Loucy (cell line): ENCODE measurements around the gene NSDHL.

ENCODE experiments used
- H2AFZ ChIP-seq: fragments of 200-600 bp; sonication (generic); 2 replicates; pipeline ENCODE4 v1.6.0; 2016; ENCODE audit warnings: antibody characterized with exemption, mild to moderate bottlenecking, low read length, moderate library complexity
- H3F3A ChIP-seq: fragments of 200-600 bp; 2 replicates; pipeline ENCODE4 v1.6.0; 2016; ENCODE audit warnings: antibody characterized with exemption, low read depth, mild to moderate bottlenecking
- H3K27me3 ChIP-seq: fragments of 200-600 bp; sonication (generic); 2 replicates; pipeline ENCODE4 v1.6.1; 2014; ENCODE audit warnings: low read length, mild to moderate bottlenecking; ENCODE audit not compliant: insufficient read depth, poor library complexity, severe bottlenecking
- H3K36me3 ChIP-seq: fragments of 200-600 bp; sonication (generic); 2 replicates; pipeline ENCODE4 v1.6.1; 2016; ENCODE audit warnings: low read length; ENCODE audit not compliant: insufficient read depth
- H3K4me1 ChIP-seq: fragments of 200-600 bp; sonication (generic); 2 replicates; pipeline ENCODE4 v1.5.1; 2014; ENCODE audit warnings: low read length, mild to moderate bottlenecking; ENCODE audit not compliant: insufficient read depth, poor library complexity, severe bottlenecking
- H3K4me2 ChIP-seq: fragments of 200-600 bp; sonication (generic); 2 replicates; pipeline ENCODE4 v1.6.0; 2014; ENCODE audit warnings: antibody characterized with exemption, low read length, low read depth, mild to moderate bottlenecking; ENCODE audit not compliant: poor library complexity, severe bottlenecking
- H3K4me3 ChIP-seq: fragments of 200-600 bp; sonication (generic); 2 replicates; pipeline ENCODE4 v1.5.1; 2014; ENCODE audit warnings: low read length, mild to moderate bottlenecking, mixed read lengths; ENCODE audit not compliant: poor library complexity, severe bottlenecking
- H3K79me2 ChIP-seq: fragments of 200-600 bp; sonication (generic); 2 replicates; pipeline ENCODE4 v1.6.1; 2014; ENCODE audit warnings: low read length; ENCODE audit not compliant: insufficient read depth
- H3K9ac ChIP-seq: fragments of 200-600 bp; sonication (generic); 2 replicates; pipeline ENCODE4 v1.6.0; 2014; ENCODE audit warnings: mild to moderate bottlenecking, low read depth, low read length, moderate library complexity; ENCODE audit not compliant: poor library complexity, severe bottlenecking
- H3K9me2 ChIP-seq: fragments of 200-600 bp; sonication (generic); replicated peaks from 2 replicates; pipeline ENCODE4 v1.6.1; 2016; ENCODE audit warnings: low read depth, low read length, mixed read lengths
- H3K9me3 ChIP-seq: fragments of 200-600 bp; sonication (generic); 2 replicates; pipeline ENCODE4 v1.6.1; 2014; ENCODE audit warnings: mild to moderate bottlenecking, antibody characterized with exemption, low read length, low read depth; ENCODE audit not compliant: insufficient read depth
- H4K20me1 ChIP-seq: fragments of 200-600 bp; sonication (generic); 2 replicates; pipeline ENCODE4 v1.6.0; 2014; ENCODE audit warnings: antibody characterized with exemption, low read length, mild to moderate bottlenecking; ENCODE audit not compliant: insufficient read depth, poor library complexity, severe bottlenecking
- EZH2phosphoT487 ChIP-seq: fragments of 200-600 bp; IDR thresholded peaks from 2 replicates; pipeline ENCODE4 v1.6.1; 2018; ENCODE audit warnings: antibody characterized with exemption, mild to moderate bottlenecking, moderate library complexity, borderline replicate concordance
- TF ChIP-seq, protein P1 (sequence below): fragments of 200-600 bp; sonication (generic); conservative IDR thresholded peaks from 2 replicates; pipeline ENCODE4 v1.5.1; 2014; ENCODE audit warnings: mild to moderate bottlenecking, antibody characterized with exemption, low read length

NSDHL gene

DNA sequence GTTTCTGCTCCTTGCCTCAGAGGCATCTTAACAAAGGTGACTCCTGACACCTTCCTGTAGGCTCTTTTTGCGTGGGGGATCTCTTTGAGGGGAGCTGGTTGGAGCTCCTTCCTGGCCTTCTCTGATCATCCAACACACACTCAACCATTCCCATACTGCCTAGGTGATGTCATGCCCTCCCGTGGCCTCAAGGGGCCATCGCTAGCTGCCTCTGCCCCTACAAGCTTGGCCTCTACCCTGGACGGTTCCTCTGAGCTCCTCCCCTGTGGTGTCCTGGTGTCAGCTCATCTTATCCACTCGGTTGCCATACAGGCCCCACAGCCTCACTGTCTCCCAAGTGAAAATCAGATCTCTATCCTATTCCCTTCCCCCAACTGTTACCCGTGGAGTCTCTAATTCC, 53.3 kb downstream of the NSDHL start:
- H2AFZ ChIP-seq: no peak overlapping the region
- H3K9me3 ChIP-seq: no peaks in the 10 kb centered on the region
- no peak overlapping the region for H3K4me3 ChIP-seq
- H3K36me3 ChIP-seq: no peaks in the 10 kb centered on the region
- H3F3A ChIP-seq: no peaks in the 10 kb centered on the region
- no peak overlapping the region for H3K9ac ChIP-seq
- no peaks in the 10 kb centered on the region for H3K4me1 ChIP-seq
- H3K4me2 ChIP-seq: no peak overlapping the region
- no peaks in the 10 kb centered on the region for H3K9me2 ChIP-seq
- H3K79me2 ChIP-seq: no peaks in the 10 kb centered on the region
- TF ChIP-seq EZH2phosphoT487: no peak
- TF ChIP-seq, protein P1, sequence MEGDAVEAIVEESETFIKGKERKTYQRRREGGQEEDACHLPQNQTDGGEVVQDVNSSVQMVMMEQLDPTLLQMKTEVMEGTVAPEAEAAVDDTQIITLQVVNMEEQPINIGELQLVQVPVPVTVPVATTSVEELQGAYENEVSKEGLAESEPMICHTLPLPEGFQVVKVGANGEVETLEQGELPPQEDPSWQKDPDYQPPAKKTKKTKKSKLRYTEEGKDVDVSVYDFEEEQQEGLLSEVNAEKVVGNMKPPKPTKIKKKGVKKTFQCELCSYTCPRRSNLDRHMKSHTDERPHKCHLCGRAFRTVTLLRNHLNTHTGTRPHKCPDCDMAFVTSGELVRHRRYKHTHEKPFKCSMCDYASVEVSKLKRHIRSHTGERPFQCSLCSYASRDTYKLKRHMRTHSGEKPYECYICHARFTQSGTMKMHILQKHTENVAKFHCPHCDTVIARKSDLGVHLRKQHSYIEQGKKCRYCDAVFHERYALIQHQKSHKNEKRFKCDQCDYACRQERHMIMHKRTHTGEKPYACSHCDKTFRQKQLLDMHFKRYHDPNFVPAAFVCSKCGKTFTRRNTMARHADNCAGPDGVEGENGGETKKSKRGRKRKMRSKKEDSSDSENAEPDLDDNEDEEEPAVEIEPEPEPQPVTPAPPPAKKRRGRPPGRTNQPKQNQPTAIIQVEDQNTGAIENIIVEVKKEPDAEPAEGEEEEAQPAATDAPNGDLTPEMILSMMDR: no peak
- H3K27me3 ChIP-seq: no peaks in the 10 kb centered on the region
- no peaks in the 10 kb centered on the region for H4K20me1 ChIP-seq

DNA sequence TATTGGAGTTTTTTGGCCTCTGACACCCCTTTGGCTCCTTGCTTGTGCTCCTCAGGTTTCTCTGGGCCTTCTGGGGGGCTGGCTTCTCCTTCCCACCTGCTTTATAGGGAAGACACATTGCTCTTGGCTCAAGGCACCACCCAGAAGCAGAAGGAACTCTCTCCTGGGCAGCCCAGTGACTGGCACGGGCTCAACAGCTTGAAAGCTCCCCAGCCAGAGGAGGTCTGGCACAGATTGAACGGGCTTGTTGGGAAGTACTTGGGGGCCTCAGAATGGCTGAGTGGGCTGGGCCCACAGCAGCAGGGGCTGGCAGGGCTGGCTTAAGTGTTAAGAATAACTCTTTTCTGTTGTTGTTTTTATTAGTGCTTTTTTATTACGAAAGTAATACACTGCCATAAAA, 55.9 kb downstream of the NSDHL start:
- Histone ChIP-seq H3K4me2 (no peak overlapping the region), H4K20me1 (no peaks in the 10 kb centered on the region), H3K79me2 (no peaks in the 10 kb centered on the region), H3K9me2 (no peaks in the 10 kb centered on the region), H3K4me1 (no peaks in the 10 kb centered on the region), H3K27me3 (no peaks in the 10 kb centered on the region), H3K36me3 (no peaks in the 10 kb centered on the region), H3K9ac (no peak overlapping the region), H3K9me3 (no peaks in the 10 kb centered on the region), H3F3A (no peaks in the 10 kb centered on the region), H2AFZ (no peak overlapping the region), H3K4me3 (no peak overlapping the region)
- TF ChIP-seq EZH2phosphoT487: no peak
- TF ChIP-seq, protein P1: no peak

DNA sequence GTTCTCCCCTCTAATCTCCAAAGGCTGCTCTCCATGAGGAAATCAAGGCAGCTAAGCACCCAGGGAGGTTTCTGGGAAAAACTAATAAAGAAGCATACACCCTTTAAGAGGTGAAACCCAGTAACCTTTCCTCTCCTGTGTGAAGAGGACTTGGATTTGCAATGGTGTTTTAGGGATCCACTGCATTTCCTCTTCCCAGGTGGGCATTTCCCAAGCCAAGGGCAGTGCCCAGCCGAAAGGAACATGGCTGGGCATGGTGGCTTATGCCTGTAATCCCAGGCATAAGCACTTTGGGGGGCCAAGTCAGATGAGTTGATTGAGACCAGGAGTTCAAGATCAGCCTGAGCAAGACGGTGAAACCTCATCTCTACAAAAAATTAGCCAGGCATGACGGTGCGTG, 61.6 kb downstream of the NSDHL start:
- TF ChIP-seq EZH2phosphoT487: no peak
- TF ChIP-seq, protein P1: no peak
- no peak overlapping the region for H3K9ac ChIP-seq
- H3K79me2 ChIP-seq: no peaks in the 10 kb centered on the region
- H2AFZ ChIP-seq: no peak overlapping the region
- no peak overlapping the region for H3K4me2 ChIP-seq
- H3K27me3 ChIP-seq: no peaks in the 10 kb centered on the region
- no peaks in the 10 kb centered on the region for H4K20me1 ChIP-seq
- no peaks in the 10 kb centered on the region for H3K9me3 ChIP-seq
- H3F3A ChIP-seq: no peaks in the 10 kb centered on the region
- H3K4me3 ChIP-seq: no peak overlapping the region
- H3K9me2 ChIP-seq: no peaks in the 10 kb centered on the region
- no peaks in the 10 kb centered on the region for H3K36me3 ChIP-seq
- H3K4me1 ChIP-seq: no peaks in the 10 kb centered on the region
